Stomach smooth muscle (tissue), 2 donors: ENCODE results near the gene CRISPLD2.
"Not testable (repeated sequence)": the region's sequence is repeated elsewhere in the genome, so short reads cannot be mapped to it uniquely, and the experiment has no call there.

Experiments
- H3K27ac ChIP-seq: one replicate; pipeline ENCODE4 v1.7.0; 2013; ENCODE audit warnings: mild to moderate bottlenecking, low read length, inconsistent platforms
- H3K27me3 ChIP-seq, 2 donors: one replicate each; pipeline ENCODE4 v1.7.0; 2013; ENCODE audit warnings: low read length in 2 of 2; ENCODE audit not compliant: insufficient read depth in 2 of 2, control insufficient read depth in 1 of 2
- H3K36me3 ChIP-seq, 2 donors: one replicate each; pipeline ENCODE4 v1.7.0; 2013; ENCODE audit warnings: low read length in 2 of 2; ENCODE audit not compliant: control insufficient read depth in 2 of 2, insufficient read depth in 2 of 2
- H3K4me1 ChIP-seq: one replicate; pipeline ENCODE4 v1.7.0; 2013; ENCODE audit warnings: low read length; ENCODE audit not compliant: control insufficient read depth, insufficient read depth
- H3K4me3 ChIP-seq, 2 donors: one replicate each; pipeline ENCODE4 v1.7.0; 2013; ENCODE audit warnings: low read length in 2 of 2
- H3K9ac ChIP-seq, 2 donors: one replicate each; pipeline ENCODE4 v1.7.0; 2013; ENCODE audit warnings: low read length in 2 of 2, mild to moderate bottlenecking in 1 of 2
- H3K9me3 ChIP-seq, 2 donors: one replicate each; pipeline ENCODE4 v1.7.0; 2013; ENCODE audit warnings: low read length in 2 of 2; ENCODE audit not compliant: control insufficient read depth in 2 of 2
- donor health status: healthy.
- donor health status: Pancreatic carcinoma.

Gene CRISPLD2

GRCh38 chr16:84848986-84849634 is 29.3 kb downstream of the CRISPLD2 start:
- Histone ChIP-seq H3K9ac (no peak overlapping the region), H3K9me3 (no peaks in the 10 kb centered on the region), H3K4me1 (no peaks in the 10 kb centered on the region), H3K36me3 (peaks cover 44 to 78% of the 10 kb centered on the region in 2 donors), H3K27ac (no peak overlapping the region), H3K4me3 (no peak overlapping the region), H3K27me3 (no peaks in the 10 kb centered on the region)

GRCh38 chr16:84849751-84850150 is 30.0 kb downstream of the CRISPLD2 start:
- Histone ChIP-seq H3K27me3 (no peaks in the 10 kb centered on the region), H3K4me1 (no peaks in the 10 kb centered on the region), H3K9ac (no peak overlapping the region), H3K4me3 (no peak overlapping the region), H3K36me3 (peaks cover 47 to 82% of the 10 kb centered on the region in 2 donors), H3K27ac (no peak overlapping the region), H3K9me3 (no peaks in the 10 kb centered on the region)

- Histone ChIP-seq H3K4me3 (no peak overlapping the region), H3K9ac (no peak overlapping the region), H3K4me1 (no peaks in the 10 kb centered on the region), H3K27me3 (no peaks in the 10 kb centered on the region), H3K36me3 (peaks cover 43 to 80% of the 10 kb centered on the region in 2 donors), H3K9me3 (no peaks in the 10 kb centered on the region), H3K27ac (no peak overlapping the region)
Observed at GRCh38 chr16:84850714-84851113, 30.9 kb downstream of the CRISPLD2 start.

GRCh38 chr16:84851192-84852127 is 31.7 kb downstream of the CRISPLD2 start:
- no peaks in the 10 kb centered on the region for H3K27me3 ChIP-seq
- no peaks in the 10 kb centered on the region for H3K9me3 ChIP-seq
- no peaks in the 10 kb centered on the region for H3K4me1 ChIP-seq
- no peak overlapping the region for H3K27ac ChIP-seq
- H3K4me3 ChIP-seq, result no peak overlapping the region
- H3K9ac ChIP-seq, result no peak overlapping the region
- peaks cover 49 to 80% of the 10 kb centered on the region in 2 donors for H3K36me3 ChIP-seq

GRCh38 chr16:84853534-84853933 is 33.7 kb downstream of the CRISPLD2 start:
- H3K9me3 ChIP-seq, result no peaks in the 10 kb centered on the region
- no peak overlapping the region for H3K4me3 ChIP-seq
- no peak overlapping the region for H3K9ac ChIP-seq
- no peak overlapping the region for H3K27ac ChIP-seq
- H3K4me1 ChIP-seq, result no peaks in the 10 kb centered on the region
- H3K27me3 ChIP-seq, result no peaks in the 10 kb centered on the region
- peaks cover 41 to 81% of the 10 kb centered on the region in 2 donors for H3K36me3 ChIP-seq

GRCh38 chr16:84854759-84855158 is 35.0 kb downstream of the CRISPLD2 start:
- Histone ChIP-seq H3K36me3 (peaks cover 43 to 83% of the 10 kb centered on the region in 2 donors), H3K9me3 (peaks cover 7 to 8% of the 10 kb centered on the region in 2 donors), H3K27me3 (no peaks in the 10 kb centered on the region), H3K27ac (no peak overlapping the region), H3K4me1 (no peaks in the 10 kb centered on the region), H3K4me3 (no peak overlapping the region), H3K9ac (no peak overlapping the region)

- not testable (repeated sequence) for H3K4me1 ChIP-seq, H3K9me3 ChIP-seq, H3K4me3 ChIP-seq, H3K27ac ChIP-seq, H3K27me3 ChIP-seq, H3K9ac ChIP-seq
- H3K36me3 ChIP-seq, result peaks cover 45 to 85% of the 10 kb centered on the region in 2 donors
Observed at GRCh38 chr16:84855435-84856202, 35.8 kb downstream of the CRISPLD2 start.

GRCh38 chr16:84856203-84856581 is 36.4 kb downstream of the CRISPLD2 start:
- not testable (repeated sequence) for H3K27me3 ChIP-seq, H3K27ac ChIP-seq
- H3K36me3 ChIP-seq, result peaks cover 40 to 84% of the 10 kb centered on the region in 2 donors

GRCh38 chr16:84856811-84857210 is 37.0 kb downstream of the CRISPLD2 start:
- H3K27me3 ChIP-seq, H3K27ac ChIP-seq, H3K9me3 ChIP-seq, H3K4me3 ChIP-seq, H3K9ac ChIP-seq, H3K4me1 ChIP-seq: not testable (repeated sequence)
- peaks cover 40 to 84% of the 10 kb centered on the region in 2 donors for H3K36me3 ChIP-seq

More at GRCh38 chr16:84856203-84856581, 36.4 kb downstream of the CRISPLD2 start:
- not testable (repeated sequence) for H3K9me3 ChIP-seq, H3K4me3 ChIP-seq, H3K4me1 ChIP-seq, H3K9ac ChIP-seq

GRCh38 chr16:84859681-84860080 is 39.9 kb downstream of the CRISPLD2 start:
- H3K4me1 ChIP-seq, result no peaks in the 10 kb centered on the region
- no peaks in the 10 kb centered on the region for H3K27me3 ChIP-seq
- peaks cover 8 to 9% of the 10 kb centered on the region in 2 donors for H3K9me3 ChIP-seq
- H3K9ac ChIP-seq, result no peak overlapping the region
- H3K36me3 ChIP-seq, result peaks cover 40 to 85% of the 10 kb centered on the region in 2 donors
- no peak overlapping the region for H3K27ac ChIP-seq
- H3K4me3 ChIP-seq, result no peak overlapping the region
